Lung (tissue), 12 donors: ENCODE data around the gene BCAT1. TPM values are rescaled to one million over a fixed set of nuclear protein-coding genes. Genes with fewer than 3 reads are reported as not detected.
"Not testable (repeated sequence)": the region's sequence is repeated elsewhere in the genome, so short reads cannot be mapped to it uniquely, and the experiment has no call there.

Experiments used
- ATAC-seq: fragments of 200-7000 bp; cut with Tn5 transposase; one replicate; pipeline ENCODE4 v1.9.1; 2020; ENCODE audit warnings: moderate number of reproducible peaks; ENCODE audit not compliant: insufficient read depth, low FRiP score
- DNase-seq, 3 donors: peaks; one replicate each; pipeline ENCODE4 v3.0.0-alpha.2; 2013 to 2017
- H3K27ac ChIP-seq, 2 donors: one replicate each; pipeline ENCODE4 v1.5.1; 2013; ENCODE audit warnings: mild to moderate bottlenecking in 2 of 2, moderate library complexity in 2 of 2, control low read depth in 1 of 2, inconsistent platforms in 1 of 2, low read depth in 1 of 2, low read length in 1 of 2
- H3K27me3 ChIP-seq, 3 donors: one replicate each; pipeline ENCODE4 v1.5.1; 2013; ENCODE audit warnings: low read length in 2 of 3; ENCODE audit not compliant: control insufficient read depth in 3 of 3, insufficient read depth in 3 of 3
- H3K36me3 ChIP-seq, 4 donors: one replicate each; pipeline ENCODE4 v1.5.1; 2013; ENCODE audit warnings: low read length in 4 of 4, mild to moderate bottlenecking in 1 of 4, moderate library complexity in 1 of 4; ENCODE audit not compliant: control insufficient read depth in 4 of 4, insufficient read depth in 4 of 4
- H3K4me1 ChIP-seq, 5 donors: one replicate each; pipeline ENCODE4 v1.5.1; 2013; ENCODE audit warnings: low read length in 5 of 5, mild to moderate bottlenecking in 2 of 5, moderate library complexity in 1 of 5; ENCODE audit not compliant: control insufficient read depth in 5 of 5, insufficient read depth in 5 of 5
- H3K4me3 ChIP-seq: one replicate; pipeline ENCODE4 v1.5.1; 2013; ENCODE audit warnings: mild to moderate bottlenecking, control low read depth, moderate library complexity
- H3K9ac ChIP-seq, 2 donors: one replicate each; pipeline ENCODE4 v1.5.1; 2013; ENCODE audit warnings: low read length in 2 of 2, control low read depth in 1 of 2; ENCODE audit not compliant: insufficient read depth in 1 of 2
- H3K9me3 ChIP-seq, 4 donors: one replicate each; pipeline ENCODE4 v1.5.1; 2013; ENCODE audit warnings: low read length in 3 of 4, mild to moderate bottlenecking in 1 of 4, moderate library complexity in 1 of 4; ENCODE audit not compliant: control insufficient read depth in 4 of 4, insufficient read depth in 3 of 4
- CTCF ChIP-seq: IDR thresholded peaks from 2 replicates; pipeline ENCODE4 v1.5.1; 2012; ENCODE audit warnings: mild to moderate bottlenecking; ENCODE audit errors: control extremely low read depth, extremely low read depth
- WGBS, 2 donors: extraction: QIAGEN DNeasy Blood & Tissue Kit; methylation state at CpG; one replicate each; pipeline ENCODE4 v1.1.7; 2013; 5-methylcytosine and 5-hydroxymethylcytosine counted together
- polyA plus RNA-seq, 2 donors: library from polyadenylated mRNA; stranded (reverse); fragments of 200-250 nt; gene quantifications; one replicate each; pipeline ENCODE4 v1.2.1, GENCODE V29; 2013
- total RNA-seq, 2 donors: library from RNA; depleted of rRNA in 1 of 2; stranded (reverse); fragments of >200 nt in 1 of 2; gene quantifications; one replicate each; pipeline ENCODE4 v1.2.1, GENCODE V29; 2014 to 2021
- donor health status: control.
- donor health status: control.
- donor health status: Bipolar disorder and iron deficiency.
- donor health status: healthy.
- donor health status: DM: yes; HTN: yes; CAD: no.

The BCAT1 gene
- total and polyA plus RNA-seq, 4 donors = 11.7 to 94.9 (median 40.9) TPM

DNA sequence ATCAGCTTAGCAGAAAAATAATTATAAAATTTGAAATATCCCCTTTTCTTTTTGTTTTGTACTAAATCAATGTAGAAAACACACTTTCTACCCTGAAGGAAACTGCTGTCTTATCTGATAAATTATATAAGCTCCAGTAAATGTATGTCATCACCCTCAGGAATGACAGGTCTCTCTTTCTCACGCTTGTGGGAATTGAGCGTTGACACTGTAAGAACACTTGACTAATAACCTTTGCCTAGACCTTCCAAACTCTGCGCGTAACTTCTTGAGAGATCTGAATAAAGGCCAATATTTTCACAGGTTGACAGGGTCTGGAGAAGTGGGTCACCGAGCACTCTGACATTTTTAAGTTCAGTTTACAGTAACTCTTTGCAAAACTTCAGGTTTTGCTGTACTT, 138.5 kb downstream of the BCAT1 start:
- WGBS, 2 donors = 67% methylated on average over 5 of the region's 5 CpGs
- DNase-seq (no peak), ATAC-seq (no peak)
- Histone ChIP-seq H3K9ac (no peak overlapping the region), H3K27me3 (no peaks in the 10 kb centered on the region), H3K27ac (no peak overlapping the region), H3K4me1 (peaks cover 0 to 4% (median 0%) of the 10 kb centered on the region in 5 donors), H3K36me3 (no peaks in the 10 kb centered on the region), H3K9me3 (no peaks in the 10 kb centered on the region), H3K4me3 (no peak overlapping the region)
- no peak for TF ChIP-seq CTCF

DNA sequence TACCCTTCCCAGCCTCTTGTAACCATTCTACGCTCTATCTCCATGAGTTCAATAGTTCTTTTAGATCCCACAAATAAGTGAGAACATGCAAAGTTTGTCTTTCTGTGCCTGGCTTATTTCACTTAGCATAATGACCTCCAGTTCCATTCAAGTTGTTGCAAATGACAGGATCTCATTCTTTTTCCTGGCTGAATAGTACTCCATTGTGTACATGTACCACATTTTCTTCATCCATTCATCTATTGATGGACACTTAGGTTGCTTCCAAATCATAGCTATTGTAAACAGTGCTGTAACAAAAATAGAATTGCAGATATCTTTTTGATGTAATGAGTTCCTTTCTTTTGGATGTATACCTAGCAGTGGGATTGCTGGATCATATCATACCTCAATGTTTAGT, 139.6 kb downstream of the BCAT1 start:
- not testable (repeated sequence) for H3K9me3 ChIP-seq, H3K27me3 ChIP-seq, H3K4me1 ChIP-seq, DNase-seq, H3K27ac ChIP-seq, H3K36me3 ChIP-seq, H3K9ac ChIP-seq, ATAC-seq, H3K4me3 ChIP-seq
- 100% methylated on average over 1 of the region's 1 CpG for WGBS, 2 donors

- Histone ChIP-seq H3K9ac (no peak overlapping the region), H3K4me3 (no peak overlapping the region), H3K4me1 (no peaks in the 10 kb centered on the region), H3K27me3 (no peaks in the 10 kb centered on the region), H3K9me3 (peaks cover 0 to 3% (median 0%) of the 10 kb centered on the region in 4 donors), H3K27ac (no peak overlapping the region), H3K36me3 (no peaks in the 10 kb centered on the region)
- TF ChIP-seq CTCF = no peak
- ATAC-seq = no peak
- no peak for DNase-seq
- WGBS, 2 donors = 96 to 100% methylated on average over 2 of the region's 2 CpGs
Observed at GRCh38 chr12:24808651-24809050, 140.2 kb downstream of the BCAT1 start.

GRCh38 chr12:24806386-24806785, 142.5 kb downstream of the BCAT1 start:
- Histone ChIP-seq H3K27me3 (no peaks in the 10 kb centered on the region), H3K4me3 (no peak overlapping the region), H3K36me3 (no peaks in the 10 kb centered on the region), H3K9me3 (peaks cover 0 to 3% (median 1%) of the 10 kb centered on the region in 4 donors), H3K27ac (no peak overlapping the region), H3K9ac (no peak overlapping the region), H3K4me1 (no peaks in the 10 kb centered on the region)
- TF ChIP-seq CTCF = no peak
- DNase-seq (no peak), ATAC-seq (no peak)
- 87 to 90% methylated on average over 2 of the region's 2 CpGs for WGBS, 2 donors
